HCT116 (cell line): Measurements from ENCODE around the gene HK1.

Experiments
- CEBPB ChIP-seq: IDR thresholded peaks from 2 replicates; pipeline ENCODE4 v1.6.1; 2012; ENCODE audit warnings: low read depth
- CTCF ChIP-seq, 3 experiments: fragments of 200-600 bp in 1 of 3; sonication (generic) in 1 of 3; IDR thresholded peaks in 2 of 3; conservative IDR thresholded peaks in 1 of 3; 2 replicates each; pipeline ENCODE4 v1.5.1; 2012 to 2017; ENCODE audit warnings: low read depth in 2 of 3, low read length in 2 of 3, antibody characterized with exemption in 1 of 3, borderline replicate concordance in 1 of 3, control low read depth in 1 of 3, mild to moderate bottlenecking in 1 of 3, mixed read lengths in 1 of 3, mixed run types in 1 of 3, moderate library complexity in 1 of 3; ENCODE audit not compliant: insufficient read depth in 1 of 3
- EZH2phosphoT487 ChIP-seq: fragments of 200-600 bp; IDR thresholded peaks from 2 replicates; pipeline ENCODE4 v1.6.1; 2018; ENCODE audit warnings: antibody characterized with exemption, borderline replicate concordance
- MAX ChIP-seq: IDR thresholded peaks from 2 replicates; pipeline ENCODE4 v1.6.1; 2012
- POLR2A ChIP-seq: IDR thresholded peaks from 2 replicates; pipeline ENCODE4 v1.7.0; 2011; ENCODE audit warnings: borderline replicate concordance; ENCODE audit not compliant: insufficient read depth, insufficient read length; ENCODE audit errors: extremely low read depth
- POLR2AphosphoS5 ChIP-seq: IDR thresholded peaks from 2 replicates; pipeline ENCODE4 v1.6.1; 2011; ENCODE audit warnings: mild to moderate bottlenecking, low read depth, low read length, moderate library complexity
- RAD21 ChIP-seq: IDR thresholded peaks from 2 replicates; pipeline ENCODE4 v1.6.1; 2012; ENCODE audit warnings: low read depth, mild to moderate bottlenecking
- REST ChIP-seq: IDR thresholded peaks from 2 replicates; pipeline ENCODE4 v1.6.1; 2012; ENCODE audit warnings: low read depth
- SIN3A ChIP-seq: IDR thresholded peaks from 2 replicates; pipeline ENCODE4 v1.6.1; 2012; ENCODE audit warnings: low read depth
- SRF ChIP-seq: IDR thresholded peaks from 2 replicates; pipeline ENCODE4 v1.6.1; 2012; ENCODE audit warnings: low read depth
- ZBTB33 ChIP-seq: IDR thresholded peaks from 2 replicates; pipeline ENCODE4 v1.6.1; 2011; ENCODE audit warnings: mild to moderate bottlenecking, low read length, moderate library complexity; ENCODE audit not compliant: insufficient replicate concordance; ENCODE audit errors: extremely low read depth
- ZNF274 ChIP-seq: fragments of 200-500 bp; sonication (Bioruptor generic); IDR thresholded peaks from 2 replicates; pipeline ENCODE4 v1.6.1; 2014; ENCODE audit warnings: mild to moderate bottlenecking, low read depth, low read length, inconsistent platforms

- TF ChIP-seq CTCF (IDR thresholded peaks at IDR 0.05 in 2 of 3, conservative IDR thresholded peaks at IDR 0.05 in 1 of 3; ENCODE audit: borderline replicate concordance in 1 of 3, insufficient read depth in 1 of 3, low read depth in 2 of 3, low read length in 2 of 3) (no peak), POLR2A (no peak), MAX (no peak), SRF (no peak), ZBTB33 (no peak), SIN3A (no peak), EZH2phosphoT487 (no peak), REST (no peak), CEBPB (no peak), ZNF274 (no peak), RAD21 (no peak), POLR2AphosphoS5 (no peak)
Measured at GRCh38 chr10:69437321-69438259, 159.3 kb downstream of the HK1 start.
